Neural progenitor cell (in vitro differentiated cells): ENCODE results near the gene NMUR1. TPM values are rescaled to one million over a fixed set of nuclear protein-coding genes. Genes with fewer than 3 reads are reported as not detected.

Experiments used
- DNase-seq: peaks from one replicate; pipeline ENCODE4 v3.0.0-alpha.2; 2016; ENCODE audit warnings: low spot score
- H2AFZ ChIP-seq: fragments of 200-600 bp; sonication (generic); replicated peaks from 2 replicates; pipeline ENCODE4 v1.6.1; 2016; ENCODE audit warnings: antibody characterized with exemption
- H3F3A ChIP-seq: fragments of 200-600 bp; sonication (generic); 2 replicates; pipeline ENCODE4 v1.6.1; 2016; ENCODE audit warnings: antibody characterized with exemption, low read depth
- H3K27ac ChIP-seq: fragments of 200-600 bp; sonication (generic); 2 replicates; pipeline ENCODE4 v1.5.1; 2016; ENCODE audit warnings: mild to moderate bottlenecking
- H3K27me3 ChIP-seq: fragments of 200-600 bp; sonication (generic); 2 replicates; pipeline ENCODE4 v1.6.1; 2016; ENCODE audit warnings: mild to moderate bottlenecking, moderate library complexity
- H3K36me3 ChIP-seq: fragments of 200-600 bp; sonication (generic); 2 replicates; pipeline ENCODE4 v1.5.1; 2016
- H3K4me1 ChIP-seq: fragments of 200-600 bp; sonication (generic); 2 replicates; pipeline ENCODE4 v1.6.1; 2016; ENCODE audit warnings: mixed run types
- H3K4me2 ChIP-seq: fragments of 200-600 bp; sonication (generic); 2 replicates; pipeline ENCODE4 v1.6.1; 2016
- H3K4me3 ChIP-seq: fragments of 200-600 bp; sonication (generic); 2 replicates; pipeline ENCODE4 v1.5.1; 2016
- H3K79me2 ChIP-seq: fragments of 200-600 bp; sonication (generic); 2 replicates; pipeline ENCODE4 v1.6.1; 2016; ENCODE audit warnings: low read depth
- H3K9ac ChIP-seq: fragments of 200-600 bp; sonication (generic); 2 replicates; pipeline ENCODE4 v1.6.1; 2016
- H3K9me3 ChIP-seq: fragments of 200-600 bp; sonication (generic); 2 replicates; pipeline ENCODE4 v1.5.1; 2016; ENCODE audit warnings: low read depth
- H4K20me1 ChIP-seq: fragments of 200-600 bp; sonication (generic); 2 replicates; pipeline ENCODE4 v1.6.1; 2016; ENCODE audit warnings: low read depth
- H3K27ac Mint-ChIP-seq: 3 replicates; pipeline ENCODE4 v1.8.0; 2021; ENCODE audit warnings: mixed read lengths
- H3K27me3 Mint-ChIP-seq: 2 replicates; pipeline ENCODE4 v1.8.0; 2022; ENCODE audit warnings: low read depth, mild to moderate bottlenecking, inconsistent platforms, moderate library complexity, mixed read lengths; ENCODE audit not compliant: insufficient read depth
- H3K36me3 Mint-ChIP-seq: 3 replicates; pipeline ENCODE4 v1.8.0; 2021; ENCODE audit warnings: mixed read lengths
- H3K4me1 Mint-ChIP-seq: 3 replicates; pipeline ENCODE4 v1.8.0; 2021; ENCODE audit warnings: mixed read lengths
- H3K4me3 Mint-ChIP-seq: 3 replicates; pipeline ENCODE4 v1.8.0; 2021; ENCODE audit warnings: mild to moderate bottlenecking, moderate library complexity, mixed read lengths
- H3K9me3 Mint-ChIP-seq: 3 replicates; pipeline ENCODE4 v1.8.0; 2020; ENCODE audit warnings: mixed read lengths
- EZH2 ChIP-seq: fragments of 200-600 bp; sonication (generic); IDR thresholded peaks from 2 replicates; pipeline ENCODE4 v1.6.1; 2017; ENCODE audit warnings: antibody characterized with exemption, mild to moderate bottlenecking, moderate library complexity
- EZH2phosphoT487 ChIP-seq: fragments of 200-600 bp; sonication (generic); IDR thresholded peaks from 2 replicates; pipeline ENCODE4 v1.6.1; 2017; ENCODE audit warnings: antibody characterized with exemption
- total RNA-seq: library from RNA; depleted of rRNA; stranded (reverse); fragments of >200 nt; gene quantifications from 2 replicates; pipeline ENCODE4 v1.2.3, GENCODE V29; 2015; ENCODE audit warnings: low replicate concordance
- TF ChIP-seq, protein P1 (sequence below): fragments of 200-600 bp; sonication (generic); IDR thresholded peaks from 2 replicates; pipeline ENCODE4 v1.5.1; 2017; ENCODE audit warnings: antibody characterized with exemption, mild to moderate bottlenecking

NMUR1 gene
- total RNA-seq, 1 donor from 2014 or later = 0.52 TPM

DNA sequence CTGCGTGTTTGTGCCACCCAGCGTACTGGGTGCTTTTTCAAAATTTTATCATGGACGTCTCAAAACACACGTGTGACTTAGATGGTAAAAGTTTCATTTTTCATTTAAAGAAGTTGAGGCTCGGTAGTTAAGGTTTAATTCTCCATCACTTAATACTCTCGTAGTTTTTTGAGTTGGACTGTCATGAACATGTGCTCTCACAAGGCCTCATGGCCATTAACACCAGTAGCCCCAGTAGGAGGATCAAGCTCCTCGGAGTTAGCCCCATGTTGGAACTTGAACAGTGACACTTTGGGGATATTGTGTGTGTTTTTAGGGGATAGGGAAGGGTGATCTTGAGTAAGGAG lies 15.3 kb downstream of the NMUR1 start:
- H3K27ac Mint-ChIP-seq = no peak overlapping the region
- Histone ChIP-seq H3K4me3 (peak overlapping the region; percentile 54), H2AFZ (peak overlapping the region; percentile 55), H4K20me1 (no peaks in the 10 kb centered on the region), H3K4me1 (peaks cover 8% of the 10 kb centered on the region), H3K9ac (no peak overlapping the region), H3K27me3 (peaks cover 8% of the 10 kb centered on the region), H3K4me2 (peak overlapping the region; percentile 78), H3K36me3 (no peaks in the 10 kb centered on the region), H3F3A (no peaks in the 10 kb centered on the region), H3K79me2 (peaks cover 7% of the 10 kb centered on the region), H3K9me3 (no peaks in the 10 kb centered on the region), H3K27ac (no peak overlapping the region)
- peak overlapping the region; percentile 93 for H3K4me3 Mint-ChIP-seq
- H3K4me1 Mint-ChIP-seq = peaks cover 17% of the 10 kb centered on the region
- H3K27me3 Mint-ChIP-seq = peaks cover 4% of the 10 kb centered on the region
- TF ChIP-seq EZH2phosphoT487 (no peak), EZH2 (no peak)
- TF ChIP-seq, protein P1, sequence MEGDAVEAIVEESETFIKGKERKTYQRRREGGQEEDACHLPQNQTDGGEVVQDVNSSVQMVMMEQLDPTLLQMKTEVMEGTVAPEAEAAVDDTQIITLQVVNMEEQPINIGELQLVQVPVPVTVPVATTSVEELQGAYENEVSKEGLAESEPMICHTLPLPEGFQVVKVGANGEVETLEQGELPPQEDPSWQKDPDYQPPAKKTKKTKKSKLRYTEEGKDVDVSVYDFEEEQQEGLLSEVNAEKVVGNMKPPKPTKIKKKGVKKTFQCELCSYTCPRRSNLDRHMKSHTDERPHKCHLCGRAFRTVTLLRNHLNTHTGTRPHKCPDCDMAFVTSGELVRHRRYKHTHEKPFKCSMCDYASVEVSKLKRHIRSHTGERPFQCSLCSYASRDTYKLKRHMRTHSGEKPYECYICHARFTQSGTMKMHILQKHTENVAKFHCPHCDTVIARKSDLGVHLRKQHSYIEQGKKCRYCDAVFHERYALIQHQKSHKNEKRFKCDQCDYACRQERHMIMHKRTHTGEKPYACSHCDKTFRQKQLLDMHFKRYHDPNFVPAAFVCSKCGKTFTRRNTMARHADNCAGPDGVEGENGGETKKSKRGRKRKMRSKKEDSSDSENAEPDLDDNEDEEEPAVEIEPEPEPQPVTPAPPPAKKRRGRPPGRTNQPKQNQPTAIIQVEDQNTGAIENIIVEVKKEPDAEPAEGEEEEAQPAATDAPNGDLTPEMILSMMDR = no peak
- no peak for DNase-seq
- H3K36me3 Mint-ChIP-seq = no peaks in the 10 kb centered on the region
- H3K9me3 Mint-ChIP-seq = no peaks in the 10 kb centered on the region

DNA sequence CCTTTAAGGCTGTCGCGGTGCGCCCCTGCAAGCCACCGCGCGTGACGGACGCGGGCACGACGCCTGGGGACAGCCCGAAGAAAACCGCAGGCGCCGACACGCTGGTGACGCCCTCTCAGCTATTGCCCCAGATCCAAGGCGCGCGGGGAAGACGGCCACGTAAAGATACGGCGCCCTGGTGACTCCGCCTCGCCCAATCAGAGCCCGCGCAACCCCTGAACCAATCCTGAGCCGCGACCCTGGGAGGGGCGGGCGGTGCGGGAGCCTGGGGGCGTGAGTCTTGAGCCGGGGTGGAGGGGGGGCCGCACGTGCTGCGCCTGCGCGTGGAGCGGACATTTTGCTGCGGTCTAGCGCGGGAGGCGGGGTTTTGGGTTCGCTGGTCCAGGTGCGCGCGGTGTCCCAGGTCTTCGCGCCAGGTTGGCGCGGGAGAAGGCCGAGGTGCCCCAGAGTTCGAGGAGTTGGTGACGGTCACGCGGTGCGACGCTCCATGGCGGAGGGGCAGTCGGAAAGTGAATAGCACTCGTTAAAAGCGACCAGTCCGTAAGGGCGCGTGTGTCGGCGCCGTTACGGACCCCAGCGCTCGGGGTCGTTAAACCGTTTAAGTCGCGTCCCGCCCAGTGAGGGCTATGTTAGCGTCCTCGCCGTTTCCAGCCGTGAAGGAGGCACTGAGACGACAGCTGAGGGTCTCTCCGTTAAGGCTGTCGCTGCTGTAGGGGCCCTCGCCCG lies 15.9 kb downstream of the NMUR1 start:
- Mint-ChIP-seq H3K36me3 (no peaks in the 10 kb centered on the region), H3K27ac (peak overlapping the region; percentile 96), H3K4me3 (peak overlapping the region; percentile 93), H3K4me1 (peaks cover 17% of the 10 kb centered on the region), H3K27me3 (peaks cover 4% of the 10 kb centered on the region), H3K9me3 (no peaks in the 10 kb centered on the region)
- H3F3A ChIP-seq = no peaks in the 10 kb centered on the region
- no peaks in the 10 kb centered on the region for H3K9me3 ChIP-seq
- peaks cover 7% of the 10 kb centered on the region for H3K79me2 ChIP-seq
- peaks cover 8% of the 10 kb centered on the region for H3K4me1 ChIP-seq
- no peaks in the 10 kb centered on the region for H4K20me1 ChIP-seq
- peak overlapping the region; percentile 55 for H2AFZ ChIP-seq
- H3K4me3 ChIP-seq = peak overlapping the region; percentile 54
- no peaks in the 10 kb centered on the region for H3K36me3 ChIP-seq
- H3K4me2 ChIP-seq = peak overlapping the region; percentile 78
- no peak for TF ChIP-seq EZH2phosphoT487
- no peak for TF ChIP-seq EZH2
- TF ChIP-seq, protein P1 = no peak
- peaks cover 8% of the 10 kb centered on the region for H3K27me3 ChIP-seq
- peak; percentile 99 for DNase-seq
- no peak overlapping the region for H3K9ac ChIP-seq
- no peak overlapping the region for H3K27ac ChIP-seq

GRCh38 chr2:231513746-231514224 lies 16.5 kb downstream of the NMUR1 start:
- H3K27ac ChIP-seq = no peak overlapping the region
- H3K36me3 Mint-ChIP-seq = no peaks in the 10 kb centered on the region
- peaks cover 4% of the 10 kb centered on the region for H3K27me3 Mint-ChIP-seq
- TF ChIP-seq EZH2phosphoT487 (no peak), EZH2 (no peak)
- H3K9me3 ChIP-seq = no peaks in the 10 kb centered on the region
- H3K4me3 ChIP-seq = peak overlapping the region; percentile 54
- H4K20me1 ChIP-seq = no peaks in the 10 kb centered on the region
- peaks cover 17% of the 10 kb centered on the region for H3K4me1 Mint-ChIP-seq
- H3F3A ChIP-seq = no peaks in the 10 kb centered on the region
- H3K4me1 ChIP-seq = peaks cover 8% of the 10 kb centered on the region
- peak overlapping the region; percentile 93 for H3K4me3 Mint-ChIP-seq
- peak overlapping the region; percentile 78 for H3K4me2 ChIP-seq
- peaks cover 8% of the 10 kb centered on the region for H3K27me3 ChIP-seq
- H3K36me3 ChIP-seq = no peaks in the 10 kb centered on the region
- H3K9me3 Mint-ChIP-seq = no peaks in the 10 kb centered on the region
- peaks cover 7% of the 10 kb centered on the region for H3K79me2 ChIP-seq
- no peak for DNase-seq
- H2AFZ ChIP-seq = peak overlapping the region; percentile 39
- H3K9ac ChIP-seq = no peak overlapping the region
- peak overlapping the region; percentile 96 for H3K27ac Mint-ChIP-seq

DNA sequence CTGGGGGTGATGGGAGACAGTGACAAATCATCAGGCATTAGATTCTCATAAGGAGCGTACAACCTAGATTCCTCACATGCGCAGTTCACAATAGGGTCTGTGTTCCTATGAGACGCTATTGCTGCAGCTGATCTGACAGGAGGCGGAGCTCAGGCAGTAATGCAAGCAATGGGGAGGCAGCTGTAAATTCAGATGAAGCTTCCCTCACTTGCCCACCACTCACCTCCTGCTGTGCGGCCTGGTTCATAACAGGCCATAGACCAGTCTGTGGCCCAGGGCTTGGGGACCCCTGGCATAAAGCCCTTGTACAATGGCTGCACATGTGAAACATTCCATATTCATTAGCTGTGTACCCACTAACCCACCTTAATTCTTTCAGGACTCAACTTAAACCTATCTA lies 18.0 kb downstream of the NMUR1 start:
- Histone ChIP-seq H3K4me2 (no peak overlapping the region), H2AFZ (no peak overlapping the region), H3K27ac (no peak overlapping the region), H3K9me3 (no peaks in the 10 kb centered on the region), H3K79me2 (peaks cover 7% of the 10 kb centered on the region), H3K27me3 (peaks cover 8% of the 10 kb centered on the region), H3K36me3 (no peaks in the 10 kb centered on the region), H3K4me1 (peaks cover 8% of the 10 kb centered on the region), H3K9ac (no peak overlapping the region), H3K4me3 (no peak overlapping the region), H3F3A (no peaks in the 10 kb centered on the region), H4K20me1 (no peaks in the 10 kb centered on the region)
- no peaks in the 10 kb centered on the region for H3K9me3 Mint-ChIP-seq
- H3K36me3 Mint-ChIP-seq = peaks cover 1% of the 10 kb centered on the region
- peaks cover 4% of the 10 kb centered on the region for H3K27me3 Mint-ChIP-seq
- H3K27ac Mint-ChIP-seq = no peak overlapping the region
- DNase-seq = no peak
- TF ChIP-seq EZH2 (no peak), EZH2phosphoT487 (no peak)
- TF ChIP-seq, protein P1 = no peak
- H3K4me3 Mint-ChIP-seq = peak overlapping the region; percentile 59
- H3K4me1 Mint-ChIP-seq = peaks cover 17% of the 10 kb centered on the region
